H1 (cell line): ENCODE measurements around the gene PLEKHG1. TPM values are rescaled to one million over a fixed set of nuclear protein-coding genes. Genes with fewer than 3 reads are reported as not detected.

Experiments
- CTCF ChIA-PET: fragments of 300-600 bp; sonication (Branson Sonifier 250); formaldehyde crosslinking; loops from one replicate; lab custom pipeline; 2021; ENCODE audit not compliant: partially characterized antibody; lab: Charles Lee
- POLR2A ChIA-PET: fragments of 300-600 bp; sonication (Branson Sonifier 250); formaldehyde crosslinking; loops from one replicate; lab custom pipeline; 2021; ENCODE audit warnings: inconsistent platforms; ENCODE audit not compliant: partially characterized antibody; lab: Charles Lee
- DNase-seq, 2 experiments: peaks; one replicate each; pipeline versions ENCODE4 v3.0.0 to v3.0.0-alpha.2; 2010 to 2022; ENCODE audit warnings: low spot score in 2 of 2, low read depth in 1 of 2, mixed read lengths in 1 of 2
- FAIRE-seq: peaks from 2 replicates; lab custom pipeline; 2011; peaks lifted over from hg19 to GRCh38; lab: Jason Lieb, UNC
- H2AFZ ChIP-seq: 2 replicates; pipeline ENCODE4 v1.8.1; 2012; ENCODE audit warnings: low read length, inconsistent platforms
- H2AK5ac ChIP-seq: 2 replicates; pipeline ENCODE4 v1.6.1; 2013; ENCODE audit warnings: low read depth, low read length
- H2BK120ac ChIP-seq: replicated peaks from 2 replicates; pipeline ENCODE3; 2013; ENCODE audit warnings: low read depth, low read length, inconsistent platforms
- H2BK12ac ChIP-seq: 2 replicates; pipeline ENCODE4 v1.6.1; 2013; ENCODE audit warnings: low read depth, low read length
- H2BK15ac ChIP-seq: 2 replicates; pipeline ENCODE4 v1.6.1; 2013; ENCODE audit warnings: low read length
- H2BK20ac ChIP-seq: 2 replicates; pipeline ENCODE4 v1.6.1; 2013; ENCODE audit warnings: low read length
- H2BK5ac ChIP-seq: 2 replicates; pipeline ENCODE4 v1.6.1; 2013; ENCODE audit warnings: low read depth, low read length
- H3K14ac ChIP-seq: 2 replicates; pipeline ENCODE4 v1.6.1; 2013; ENCODE audit warnings: inconsistent platforms; ENCODE audit not compliant: insufficient read length
- H3K18ac ChIP-seq: 2 replicates; pipeline ENCODE4 v1.6.1; 2013; ENCODE audit warnings: low read length; ENCODE audit errors: extremely low read depth
- H3K23ac ChIP-seq: 2 replicates; pipeline ENCODE4 v1.6.1; 2013; ENCODE audit warnings: inconsistent platforms; ENCODE audit not compliant: insufficient read length
- H3K23me2 ChIP-seq: 2 replicates; pipeline ENCODE4 v1.6.1; 2013; ENCODE audit warnings: low read depth, low read length
- H3K27ac ChIP-seq: 2 replicates; pipeline ENCODE4 v1.6.1; 2011; ENCODE audit warnings: low read depth, low read length, inconsistent platforms
- H3K27me3 ChIP-seq, 4 experiments: replicated peaks in 1 of 4; 1 replicate in 1 of 4; 2 replicates in 3 of 4; pipeline versions ENCODE4 v1.6.1 to v1.8.1; 2011 to 2013; ENCODE audit warnings: low read length in 3 of 4, mild to moderate bottlenecking in 3 of 4, inconsistent platforms in 2 of 4, mixed read lengths in 2 of 4, moderate library complexity in 1 of 4; ENCODE audit not compliant: control insufficient read depth in 3 of 4, insufficient read depth in 3 of 4; ENCODE audit errors: extremely low read depth in 1 of 4
- H3K36me3 ChIP-seq, 4 experiments: 2 replicates each; pipeline versions ENCODE4 v1.6.1 to v1.8.1; 2011 to 2013; ENCODE audit warnings: mild to moderate bottlenecking in 4 of 4, low read length in 3 of 4, moderate library complexity in 2 of 4, control low read depth in 1 of 4, inconsistent platforms in 1 of 4; ENCODE audit not compliant: insufficient read depth in 4 of 4, control insufficient read depth in 2 of 4
- H3K4ac ChIP-seq: replicated peaks from 2 replicates; pipeline ENCODE3; 2013; ENCODE audit warnings: low read length, low read depth, mixed read lengths, inconsistent platforms; ENCODE audit not compliant: insufficient read length
- H3K4me1 ChIP-seq, 4 experiments: replicated peaks in 1 of 4; 1 replicate in 1 of 4; 2 replicates in 3 of 4; pipeline versions ENCODE4 v1.6.1 to v1.8.1; 2011 to 2013; ENCODE audit warnings: low read length in 3 of 4, inconsistent platforms in 2 of 4, mixed read lengths in 1 of 4; ENCODE audit not compliant: insufficient read depth in 4 of 4, control insufficient read depth in 3 of 4
- H3K4me2 ChIP-seq, 2 experiments: 2 replicates each; pipeline versions ENCODE4 v1.6.1 to v1.8.1; 2011 to 2013; ENCODE audit warnings: low read depth in 2 of 2, low read length in 2 of 2, control low read depth in 1 of 2, inconsistent platforms in 1 of 2, mild to moderate bottlenecking in 1 of 2; ENCODE audit not compliant: insufficient read depth in 1 of 2
- H3K4me3 ChIP-seq, 4 experiments: fragments of 200-600, 300-600 bp in 1 of 4; sonication (generic), shearing (Covaris generic), sonication (Bioruptor Twin) in 1 of 4; 2 replicates each; pipeline versions ENCODE4 v1.5.1 to v1.8.1; 2011 to 2016; ENCODE audit warnings: low read length in 4 of 4, low read depth in 3 of 4, control low read depth in 2 of 4, inconsistent platforms in 2 of 4, mild to moderate bottlenecking in 2 of 4, mixed read lengths in 1 of 4, moderate library complexity in 1 of 4; ENCODE audit not compliant: insufficient read depth in 2 of 4; ENCODE audit errors: extremely low read depth in 1 of 4
- H3K56ac ChIP-seq: replicated peaks from 2 replicates; pipeline ENCODE3; 2013; ENCODE audit warnings: low read depth, mild to moderate bottlenecking, mixed read lengths, low read length, inconsistent platforms; ENCODE audit not compliant: insufficient read length
- H3K79me1 ChIP-seq: 2 replicates; pipeline ENCODE4 v1.6.1; 2013; ENCODE audit warnings: low read depth, low read length, control low read depth
- H3K79me2 ChIP-seq, 2 experiments: 2 replicates each; pipeline versions ENCODE4 v1.6.1 to v1.8.1; 2012 to 2013; ENCODE audit warnings: low read length in 2 of 2, mild to moderate bottlenecking in 2 of 2, inconsistent platforms in 1 of 2; ENCODE audit not compliant: insufficient read depth in 2 of 2, control insufficient read depth in 1 of 2
- H3K9ac ChIP-seq, 4 experiments: replicated peaks in 1 of 4; 1 replicate in 1 of 4; 2 replicates in 3 of 4; pipeline versions ENCODE4 v1.6.1 to v1.8.1; 2011 to 2013; ENCODE audit warnings: low read depth in 3 of 4, low read length in 3 of 4, control low read depth in 2 of 4, mild to moderate bottlenecking in 2 of 4, moderate library complexity in 2 of 4, inconsistent platforms in 1 of 4; ENCODE audit errors: extremely low read depth in 1 of 4
- H3K9me3 ChIP-seq, 2 experiments: 2 replicates each; pipeline versions ENCODE4 v1.6.1 to v1.8.1; 2012 to 2013; ENCODE audit warnings: mild to moderate bottlenecking in 2 of 2, moderate library complexity in 2 of 2, control low read depth in 1 of 2, inconsistent platforms in 1 of 2, low read depth in 1 of 2, low read length in 1 of 2, mixed read lengths in 1 of 2; ENCODE audit not compliant: insufficient read depth in 2 of 2
- H4K20me1 ChIP-seq, 2 experiments: replicated peaks in 1 of 2; 2 replicates each; pipeline versions ENCODE3 to v1.8.1; 2011 to 2013; ENCODE audit warnings: inconsistent platforms in 2 of 2, low read length in 2 of 2, mild to moderate bottlenecking in 1 of 2; ENCODE audit not compliant: insufficient read depth in 2 of 2, control insufficient read depth in 1 of 2
- H4K5ac ChIP-seq: 2 replicates; pipeline ENCODE4 v1.6.1; 2013; ENCODE audit warnings: low read length, low read depth, mixed read lengths, inconsistent platforms; ENCODE audit not compliant: insufficient read length
- H4K8ac ChIP-seq: 2 replicates; pipeline ENCODE4 v1.8.0; 2013; ENCODE audit warnings: mild to moderate bottlenecking, moderate library complexity, low read length, inconsistent platforms; ENCODE audit not compliant: insufficient read depth; ENCODE audit errors: extremely low read depth
- H4K91ac ChIP-seq: replicated peaks from 2 replicates; pipeline ENCODE3; 2013; ENCODE audit warnings: low read length, mixed read lengths, inconsistent platforms; ENCODE audit not compliant: insufficient read length
- ASH2L ChIP-seq: fragments of 200-600, 300-600 bp; sonication (generic); IDR thresholded peaks from one replicate; pipeline ENCODE4 v1.7.1; 2017; ENCODE audit warnings: low read length
- E2F6 ChIP-seq: IDR thresholded peaks from 2 replicates; pipeline ENCODE4 v1.6.1; 2012; ENCODE audit warnings: inconsistent platforms
- JUN ChIP-seq: IDR thresholded peaks from 2 replicates; pipeline ENCODE4 v1.6.1; 2011; ENCODE audit warnings: low read depth, mild to moderate bottlenecking, improper control_type of control experiment, low read length
- POLR2AphosphoS5 ChIP-seq: IDR thresholded peaks from 2 replicates; pipeline ENCODE4 v1.6.1; 2011; ENCODE audit warnings: low read depth, low read length
- RNF2 ChIP-seq: fragments of 200-900, 300-1000 bp; sonication (generic); IDR thresholded peaks from 2 replicates; pipeline ENCODE4 v1.7.1; 2016; ENCODE audit warnings: borderline replicate concordance, low read depth, mild to moderate bottlenecking, antibody characterized with exemption, low read length; ENCODE audit not compliant: poor library complexity, severe bottlenecking; ENCODE audit errors: missing control alignments
- RXRA ChIP-seq: IDR thresholded peaks from 2 replicates; pipeline ENCODE4 v1.6.1; 2011; ENCODE audit warnings: low read depth, mild to moderate bottlenecking, low read length, moderate library complexity; ENCODE audit not compliant: insufficient read depth
- SAP30 ChIP-seq: fragments of 300-600 bp; sonication (generic); IDR thresholded peaks from 2 replicates; pipeline ENCODE4 v1.7.1; 2012; ENCODE audit warnings: low read length, moderate library complexity, mild to moderate bottlenecking, inconsistent platforms; ENCODE audit not compliant: insufficient read depth, insufficient replicate concordance
- SP2 ChIP-seq: IDR thresholded peaks from 2 replicates; pipeline ENCODE4 v1.6.1; 2012; ENCODE audit warnings: mild to moderate bottlenecking, low read length, inconsistent platforms
- SRF ChIP-seq: IDR thresholded peaks from 2 replicates; pipeline ENCODE4 v1.6.1; 2011; ENCODE audit warnings: mild to moderate bottlenecking, low read depth, low read length, moderate library complexity
- WGBS, 2 experiments: shearing (Covaris generic) in 1 of 2; methylation state at CpG; one replicate each; pipeline versions ENCODE4 v1.1.6 to v1.1.7; 2013 to 2015; ENCODE audit warnings: low lambda C conversion rate in 2 of 2, mixed read lengths in 2 of 2, inconsistent platforms in 1 of 2, low coverage in 1 of 2, missing lambda C conversion rate in 1 of 2; ENCODE audit not compliant: insufficient replicate concordance in 2 of 2, insufficient coverage in 1 of 2, insufficient read length in 1 of 2; ENCODE audit errors: extremely low coverage in 1 of 2, missing lambda C conversion rate in 1 of 2; 5-methylcytosine and 5-hydroxymethylcytosine counted together
- polyA plus RNA-seq, 7 experiments: library from polyadenylated mRNA; depleted of rRNA in 3 of 7; stranded (reverse) in 5 of 7; unstranded in 2 of 7; fragments of >200 nt in 5 of 7; fragments of 200-250 nt in 2 of 7; gene quantifications; 1 replicate in 5 of 7; 2 replicates in 1 of 7; 4 replicates in 1 of 7; pipeline versions ENCODE4 v1.2.1 to v1.2.3, GENCODE V29; 2011 to 2013; ENCODE audit warnings: missing spikeins in 2 of 7, mixed read lengths in 2 of 7
- total RNA-seq: library from RNA; stranded (reverse); fragmentation: NEBNext Ultra II Directional; extraction: Animal tissue kit (Norgen Biotek cat#: 25700); gene quantifications from 2 replicates; pipeline ENCODE4 v1.2.1, GENCODE V29; 2021

The PLEKHG1 gene
- total and polyA plus RNA-seq, 2 of the 8 experiments (the other 6 are each of a cell fraction or from before 2014, with no cell fraction given), result 0.94 to 2.2 TPM

DNA sequence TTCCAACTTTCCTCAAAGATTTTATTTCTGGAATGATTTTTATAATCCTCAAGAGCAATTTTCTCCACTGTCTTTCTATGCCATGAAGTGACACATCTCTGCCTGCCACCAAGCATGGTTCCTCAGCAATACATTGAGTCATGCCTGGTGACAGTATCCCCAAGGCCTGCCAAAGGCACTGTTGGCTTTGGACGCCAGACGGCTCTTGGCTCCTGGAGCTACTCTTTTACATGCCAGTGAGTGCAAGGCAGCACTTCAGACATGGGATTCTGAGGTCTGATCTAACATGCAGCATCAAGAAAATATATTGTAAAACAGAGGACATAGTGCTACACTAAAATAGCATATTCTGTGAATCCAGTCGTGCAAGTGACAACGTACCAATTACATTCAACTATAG, 20.1 kb upstream of the PLEKHG1 start:
- 92% methylated on average over 4 of the region's 4 CpGs; no CpG with 5 or more reads in 1 of the 2 experiments for WGBS, 2 experiments
- Histone ChIP-seq H3K79me1 (no peaks in the 10 kb centered on the region), H2AFZ (no peak overlapping the region), H4K20me1 (no peaks in the 10 kb centered on the region), H2BK12ac (no peak overlapping the region), H3K4me1 (no peaks in the 10 kb centered on the region), H2BK20ac (no peak overlapping the region), H4K5ac (no peak overlapping the region), H3K14ac (no peak overlapping the region), H4K8ac (no peak overlapping the region), H3K9ac (no peak overlapping the region), H3K4ac (no peak overlapping the region), H3K18ac (no peak overlapping the region), H3K36me3 (no peaks in the 10 kb centered on the region), H2BK120ac (no peak overlapping the region), H3K23ac (no peak overlapping the region), H2BK5ac (no peak overlapping the region), H4K91ac (no peak overlapping the region), H2BK15ac (no peak overlapping the region), H2AK5ac (no peak overlapping the region), H3K56ac (no peak overlapping the region), H3K27ac (no peak overlapping the region), H3K79me2 (no peaks in the 10 kb centered on the region), H3K27me3 (no peaks in the 10 kb centered on the region), H3K9me3 (no peaks in the 10 kb centered on the region), H3K4me3 (no peak overlapping the region), H3K4me2 (no peak overlapping the region), H3K23me2 (no peaks in the 10 kb centered on the region)
- ChIA-PET CTCF (interaction anchor here (1.5 to 2.2 kb wide), 2 partner anchors 9 to 161 kb away, joined by 5 to 6 read pairs; no protein-coding TSS in a partner anchor), POLR2A (interaction anchor here (0.6 kb wide), 1 partner anchor 140 kb away, joined by 3 read pairs; no protein-coding TSS in a partner anchor)
- no peak for DNase-seq
- FAIRE-seq, result no peak
- TF ChIP-seq ASH2L (no peak), SAP30 (no peak), JUN (no peak), SP2 (no peak), POLR2AphosphoS5 (no peak), E2F6 (no peak), RXRA (no peak), RNF2 (no peak), SRF (no peak)
